ENCODE measurements around the gene TUBB.

Gene TUBB

DNA sequence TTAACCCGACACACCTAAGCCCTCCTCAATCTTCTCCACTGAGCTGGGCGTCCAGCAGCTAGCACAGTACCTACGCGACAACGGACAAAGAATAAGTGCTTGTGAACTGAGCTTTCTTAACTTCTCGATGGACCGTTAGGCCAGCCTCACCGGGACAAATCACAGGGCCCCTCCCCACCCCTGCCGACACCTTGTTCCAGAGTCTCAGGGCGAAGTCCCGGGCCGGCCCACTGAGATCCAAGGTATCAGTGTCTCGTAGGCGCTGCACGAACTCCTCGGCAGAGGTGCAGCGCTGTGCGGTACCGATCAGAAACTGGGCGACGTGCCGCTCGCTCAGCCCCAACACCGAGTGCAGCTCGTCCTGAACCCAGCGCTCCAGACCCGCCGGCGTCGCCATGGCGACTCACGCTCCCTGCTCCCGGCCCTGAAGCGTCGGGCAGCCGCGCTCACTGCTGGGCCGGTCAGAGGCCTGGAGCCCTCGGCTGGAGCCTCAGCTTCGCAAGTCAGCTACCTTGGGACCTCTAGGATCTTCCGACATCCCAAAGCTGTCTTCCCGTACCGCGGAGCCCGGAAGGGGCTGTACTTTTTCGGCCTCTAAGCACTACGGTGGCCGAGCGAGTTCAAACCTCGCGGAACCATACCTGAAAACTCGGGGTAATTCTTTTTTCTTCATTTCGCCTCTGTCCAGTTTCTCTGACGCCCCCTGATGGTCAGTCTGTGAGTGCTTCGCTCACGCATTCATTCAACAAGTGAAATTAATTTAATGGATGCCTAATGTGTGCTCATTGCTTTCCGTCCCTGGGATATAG lies 47.5 kb upstream of the TUBB start, which contains the start of gene DHX16 (continued):
- TF ChIP-seq ZNF501 (tag by site-specific recombination; IDR thresholded peaks at IDR 0.05) (peak; percentile 88), ZNF600 (tag by site-specific recombination; IDR thresholded peaks at IDR 0.05) (peak; percentile 99), KLF8 (tag by site-specific recombination; IDR thresholded peaks at IDR 0.05) (peak; percentile 42; the same call in 1 of the 2 replicates), ZEB2 (tag by site-specific recombination; IDR thresholded peaks at IDR 0.05) (peak; percentile 93), ZNF341 (tag by site-specific recombination; IDR thresholded peaks at IDR 0.05; ENCODE audit: low read depth) (0 out of 2 replicates have a peak, but pooled peaks have one; percentile 21), PRDM1 (tag by site-specific recombination; IDR thresholded peaks at IDR 0.05) (peak; percentile 79), ZNF48 (tag by site-specific recombination; IDR thresholded peaks at IDR 0.05) (no peak), ZNF2 (tag by site-specific recombination; IDR thresholded peaks at IDR 0.05) (peak; percentile 98), ZNF837 (tag by site-specific recombination; IDR thresholded peaks at IDR 0.05) (no peak), ZNF621 (tag by site-specific recombination; IDR thresholded peaks at IDR 0.05) (no peak)
- TF ChIP-seq, protein P1, sequence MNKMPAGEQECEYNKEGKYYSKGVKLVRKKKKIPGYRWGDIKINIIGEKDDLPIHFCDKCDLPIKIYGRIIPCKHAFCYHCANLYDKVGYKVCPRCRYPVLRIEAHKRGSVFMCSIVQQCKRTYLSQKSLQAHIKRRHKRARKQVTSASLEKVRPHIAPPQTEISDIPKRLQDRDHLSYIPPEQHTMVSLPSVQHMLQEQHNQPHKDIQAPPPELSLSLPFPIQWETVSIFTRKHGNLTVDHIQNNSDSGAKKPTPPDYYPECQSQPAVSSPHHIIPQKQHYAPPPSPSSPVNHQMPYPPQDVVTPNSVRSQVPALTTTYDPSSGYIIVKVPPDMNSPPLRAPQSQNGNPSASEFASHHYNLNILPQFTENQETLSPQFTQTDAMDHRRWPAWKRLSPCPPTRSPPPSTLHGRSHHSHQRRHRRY (tag by site-specific recombination; IDR thresholded peaks at IDR 0.05), result no peak
- TF ChIP-seq, protein P2, sequence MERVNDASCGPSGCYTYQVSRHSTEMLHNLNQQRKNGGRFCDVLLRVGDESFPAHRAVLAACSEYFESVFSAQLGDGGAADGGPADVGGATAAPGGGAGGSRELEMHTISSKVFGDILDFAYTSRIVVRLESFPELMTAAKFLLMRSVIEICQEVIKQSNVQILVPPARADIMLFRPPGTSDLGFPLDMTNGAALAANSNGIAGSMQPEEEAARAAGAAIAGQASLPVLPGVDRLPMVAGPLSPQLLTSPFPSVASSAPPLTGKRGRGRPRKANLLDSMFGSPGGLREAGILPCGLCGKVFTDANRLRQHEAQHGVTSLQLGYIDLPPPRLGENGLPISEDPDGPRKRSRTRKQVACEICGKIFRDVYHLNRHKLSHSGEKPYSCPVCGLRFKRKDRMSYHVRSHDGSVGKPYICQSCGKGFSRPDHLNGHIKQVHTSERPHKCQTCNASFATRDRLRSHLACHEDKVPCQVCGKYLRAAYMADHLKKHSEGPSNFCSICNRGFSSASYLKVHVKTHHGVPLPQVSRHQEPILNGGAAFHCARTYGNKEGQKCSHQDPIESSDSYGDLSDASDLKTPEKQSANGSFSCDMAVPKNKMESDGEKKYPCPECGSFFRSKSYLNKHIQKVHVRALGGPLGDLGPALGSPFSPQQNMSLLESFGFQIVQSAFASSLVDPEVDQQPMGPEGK (tag by site-specific recombination; IDR thresholded peaks at IDR 0.05), result no peak
- TF ChIP-seq, protein P3, sequence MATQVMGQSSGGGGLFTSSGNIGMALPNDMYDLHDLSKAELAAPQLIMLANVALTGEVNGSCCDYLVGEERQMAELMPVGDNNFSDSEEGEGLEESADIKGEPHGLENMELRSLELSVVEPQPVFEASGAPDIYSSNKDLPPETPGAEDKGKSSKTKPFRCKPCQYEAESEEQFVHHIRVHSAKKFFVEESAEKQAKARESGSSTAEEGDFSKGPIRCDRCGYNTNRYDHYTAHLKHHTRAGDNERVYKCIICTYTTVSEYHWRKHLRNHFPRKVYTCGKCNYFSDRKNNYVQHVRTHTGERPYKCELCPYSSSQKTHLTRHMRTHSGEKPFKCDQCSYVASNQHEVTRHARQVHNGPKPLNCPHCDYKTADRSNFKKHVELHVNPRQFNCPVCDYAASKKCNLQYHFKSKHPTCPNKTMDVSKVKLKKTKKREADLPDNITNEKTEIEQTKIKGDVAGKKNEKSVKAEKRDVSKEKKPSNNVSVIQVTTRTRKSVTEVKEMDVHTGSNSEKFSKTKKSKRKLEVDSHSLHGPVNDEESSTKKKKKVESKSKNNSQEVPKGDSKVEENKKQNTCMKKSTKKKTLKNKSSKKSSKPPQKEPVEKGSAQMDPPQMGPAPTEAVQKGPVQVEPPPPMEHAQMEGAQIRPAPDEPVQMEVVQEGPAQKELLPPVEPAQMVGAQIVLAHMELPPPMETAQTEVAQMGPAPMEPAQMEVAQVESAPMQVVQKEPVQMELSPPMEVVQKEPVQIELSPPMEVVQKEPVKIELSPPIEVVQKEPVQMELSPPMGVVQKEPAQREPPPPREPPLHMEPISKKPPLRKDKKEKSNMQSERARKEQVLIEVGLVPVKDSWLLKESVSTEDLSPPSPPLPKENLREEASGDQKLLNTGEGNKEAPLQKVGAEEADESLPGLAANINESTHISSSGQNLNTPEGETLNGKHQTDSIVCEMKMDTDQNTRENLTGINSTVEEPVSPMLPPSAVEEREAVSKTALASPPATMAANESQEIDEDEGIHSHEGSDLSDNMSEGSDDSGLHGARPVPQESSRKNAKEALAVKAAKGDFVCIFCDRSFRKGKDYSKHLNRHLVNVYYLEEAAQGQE (tag by site-specific recombination; IDR thresholded peaks at IDR 0.05), result peak; percentile 69

DNA sequence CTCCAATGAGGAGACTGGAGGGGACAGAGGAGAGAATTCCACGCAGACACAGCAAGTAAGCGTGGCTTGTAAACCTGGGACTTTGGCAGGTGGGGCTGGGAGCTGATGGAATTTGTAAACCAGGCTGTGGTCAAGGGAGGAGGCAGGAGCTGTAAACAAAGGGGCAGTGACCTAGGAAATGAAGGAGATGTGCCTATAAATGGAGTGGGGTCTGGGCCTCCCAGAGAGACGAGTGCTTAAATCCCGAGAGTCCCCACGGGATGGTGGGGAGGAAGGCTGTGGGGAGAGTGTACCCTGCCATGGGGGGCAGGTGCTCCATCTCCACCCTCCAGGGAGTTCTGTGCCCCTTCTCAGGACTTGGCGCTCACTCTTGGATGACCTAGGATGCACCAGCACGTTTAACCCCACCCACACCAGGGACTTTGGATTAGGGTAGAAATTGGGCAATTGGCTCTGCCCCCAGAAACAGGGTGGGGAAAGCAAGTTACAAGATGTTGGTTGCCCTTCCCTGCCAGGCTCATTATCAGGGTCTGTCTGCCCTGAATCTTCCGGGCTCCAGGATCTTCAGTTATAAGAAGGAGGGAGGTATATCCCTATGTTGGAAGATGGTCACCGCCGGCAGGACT lies 43.4 kb upstream of the TUBB start:
- TF ChIP-seq, protein P4, sequence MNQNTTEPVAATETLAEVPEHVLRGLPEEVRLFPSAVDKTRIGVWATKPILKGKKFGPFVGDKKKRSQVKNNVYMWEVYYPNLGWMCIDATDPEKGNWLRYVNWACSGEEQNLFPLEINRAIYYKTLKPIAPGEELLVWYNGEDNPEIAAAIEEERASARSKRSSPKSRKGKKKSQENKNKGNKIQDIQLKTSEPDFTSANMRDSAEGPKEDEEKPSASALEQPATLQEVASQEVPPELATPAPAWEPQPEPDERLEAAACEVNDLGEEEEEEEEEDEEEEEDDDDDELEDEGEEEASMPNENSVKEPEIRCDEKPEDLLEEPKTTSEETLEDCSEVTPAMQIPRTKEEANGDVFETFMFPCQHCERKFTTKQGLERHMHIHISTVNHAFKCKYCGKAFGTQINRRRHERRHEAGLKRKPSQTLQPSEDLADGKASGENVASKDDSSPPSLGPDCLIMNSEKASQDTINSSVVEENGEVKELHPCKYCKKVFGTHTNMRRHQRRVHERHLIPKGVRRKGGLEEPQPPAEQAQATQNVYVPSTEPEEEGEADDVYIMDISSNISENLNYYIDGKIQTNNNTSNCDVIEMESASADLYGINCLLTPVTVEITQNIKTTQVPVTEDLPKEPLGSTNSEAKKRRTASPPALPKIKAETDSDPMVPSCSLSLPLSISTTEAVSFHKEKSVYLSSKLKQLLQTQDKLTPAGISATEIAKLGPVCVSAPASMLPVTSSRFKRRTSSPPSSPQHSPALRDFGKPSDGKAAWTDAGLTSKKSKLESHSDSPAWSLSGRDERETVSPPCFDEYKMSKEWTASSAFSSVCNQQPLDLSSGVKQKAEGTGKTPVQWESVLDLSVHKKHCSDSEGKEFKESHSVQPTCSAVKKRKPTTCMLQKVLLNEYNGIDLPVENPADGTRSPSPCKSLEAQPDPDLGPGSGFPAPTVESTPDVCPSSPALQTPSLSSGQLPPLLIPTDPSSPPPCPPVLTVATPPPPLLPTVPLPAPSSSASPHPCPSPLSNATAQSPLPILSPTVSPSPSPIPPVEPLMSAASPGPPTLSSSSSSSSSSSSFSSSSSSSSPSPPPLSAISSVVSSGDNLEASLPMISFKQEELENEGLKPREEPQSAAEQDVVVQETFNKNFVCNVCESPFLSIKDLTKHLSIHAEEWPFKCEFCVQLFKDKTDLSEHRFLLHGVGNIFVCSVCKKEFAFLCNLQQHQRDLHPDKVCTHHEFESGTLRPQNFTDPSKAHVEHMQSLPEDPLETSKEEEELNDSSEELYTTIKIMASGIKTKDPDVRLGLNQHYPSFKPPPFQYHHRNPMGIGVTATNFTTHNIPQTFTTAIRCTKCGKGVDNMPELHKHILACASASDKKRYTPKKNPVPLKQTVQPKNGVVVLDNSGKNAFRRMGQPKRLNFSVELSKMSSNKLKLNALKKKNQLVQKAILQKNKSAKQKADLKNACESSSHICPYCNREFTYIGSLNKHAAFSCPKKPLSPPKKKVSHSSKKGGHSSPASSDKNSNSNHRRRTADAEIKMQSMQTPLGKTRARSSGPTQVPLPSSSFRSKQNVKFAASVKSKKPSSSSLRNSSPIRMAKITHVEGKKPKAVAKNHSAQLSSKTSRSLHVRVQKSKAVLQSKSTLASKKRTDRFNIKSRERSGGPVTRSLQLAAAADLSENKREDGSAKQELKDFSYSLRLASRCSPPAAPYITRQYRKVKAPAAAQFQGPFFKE (tag by site-specific recombination; IDR thresholded peaks at IDR 0.05; ENCODE audit: borderline replicate concordance), result no peak
- TF ChIP-seq ZNF600 (tag by site-specific recombination; IDR thresholded peaks at IDR 0.05), result no peak
- TF ChIP-seq ZBTB17 (tag by site-specific recombination; IDR thresholded peaks at IDR 0.05), result no peak
- TF ChIP-seq, protein P5, sequence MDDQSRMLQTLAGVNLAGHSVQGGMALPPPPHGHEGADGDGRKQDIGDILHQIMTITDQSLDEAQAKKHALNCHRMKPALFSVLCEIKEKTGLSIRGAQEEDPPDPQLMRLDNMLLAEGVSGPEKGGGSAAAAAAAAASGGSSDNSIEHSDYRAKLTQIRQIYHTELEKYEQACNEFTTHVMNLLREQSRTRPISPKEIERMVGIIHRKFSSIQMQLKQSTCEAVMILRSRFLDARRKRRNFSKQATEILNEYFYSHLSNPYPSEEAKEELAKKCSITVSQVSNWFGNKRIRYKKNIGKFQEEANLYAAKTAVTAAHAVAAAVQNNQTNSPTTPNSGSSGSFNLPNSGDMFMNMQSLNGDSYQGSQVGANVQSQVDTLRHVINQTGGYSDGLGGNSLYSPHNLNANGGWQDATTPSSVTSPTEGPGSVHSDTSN (CRISPR knock-in tag; IDR thresholded peaks at IDR 0.05), result no peak
- no peak overlapping the region for H3K27ac ChIP-seq (ENCODE audit: extremely low read depth, low read depth, low read length)
- H3K4me1 ChIP-seq (ENCODE audit: control insufficient read depth, insufficient read depth, low read length), result 0 out of 2 replicates have a peak, but pooled peaks cover 3% of the 10 kb centered on the region
- ChIA-PET POLR2A (interaction anchor here (3.2 kb wide), 1 partner anchor 52 kb away, joined by 61 read pairs; no protein-coding TSS in a partner anchor), CTCF (interaction anchor here (2.9 to 19.6 kb wide), 2 partner anchors 13 to 49 kb away, joined by 45 to 692 read pairs; partner anchors contain the start of genes MDC1, NRM and TUBB)
- H3K9me3 ChIP-seq (ENCODE audit: control insufficient read depth, insufficient read depth, low read depth, low read length), result no peaks in the 10 kb centered on the region
- peaks cover 19 to 34% of the 10 kb centered on the region in 2 experiments; a peak in 2 of 3 replicates for H3K36me3 ChIP-seq (ENCODE audit: control insufficient read depth in 2 of 2, insufficient read depth in 1 of 2, low read length in 2 of 2)
- H3K4me3 ChIP-seq (ENCODE audit: low read depth, low read length), result no peak overlapping the region
